Common myeloid progenitor, CD34-positive (primary cell): ENCODE results near the gene NTM.

Experiments used
- CTCF ChIA-PET: fragments of 350-600 bp; sonication (Branson Sonifier 250); formaldehyde crosslinking; loops from one replicate; lab custom pipeline; 2021; ENCODE audit warnings: antibody characterized with exemption; lab: Charles Lee
- POLR2A ChIA-PET: fragments of 350-600 bp; sonication (Branson Sonifier 250); formaldehyde crosslinking; loops from one replicate; lab custom pipeline; 2021; ENCODE audit warnings: antibody characterized with exemption; lab: Charles Lee
- DNase-seq, 3 donors: peaks; one replicate each; pipeline versions ENCODE4 v3.0.0 to v3.0.0-alpha.2; 2013
- H3K27ac ChIP-seq, 2 experiments: 1 replicate in 1 of 2; 2 replicates in 1 of 2; pipeline ENCODE4 v1.7.0; 2013; ENCODE audit warnings: inconsistent platforms in 2 of 2, low read length in 2 of 2, mild to moderate bottlenecking in 2 of 2, low read depth in 1 of 2, moderate library complexity in 1 of 2; ENCODE audit not compliant: severe bottlenecking in 2 of 2, insufficient read depth in 1 of 2, poor library complexity in 1 of 2
- H3K27me3 ChIP-seq, 5 experiments: replicated peaks in 2 of 5; 1 replicate in 3 of 5; 2 replicates in 2 of 5; pipeline versions ENCODE4 v1.6.1 to v1.7.0; 2013; ENCODE audit warnings: low read length in 4 of 5, mild to moderate bottlenecking in 2 of 5, moderate library complexity in 2 of 5, inconsistent platforms in 1 of 5; ENCODE audit not compliant: insufficient read depth in 5 of 5, control insufficient read depth in 4 of 5
- H3K36me3 ChIP-seq, 4 experiments: 1 replicate in 2 of 4; 2 replicates in 2 of 4; pipeline versions ENCODE4 v1.6.1 to v1.7.0; 2013; ENCODE audit warnings: low read length in 3 of 4, control low read depth in 1 of 4, mild to moderate bottlenecking in 1 of 4; ENCODE audit not compliant: control insufficient read depth in 4 of 4, insufficient read depth in 4 of 4
- H3K4me1 ChIP-seq, 4 experiments: 1 replicate in 3 of 4; 2 replicates in 1 of 4; pipeline versions ENCODE4 v1.6.1 to v1.7.1; 2013; ENCODE audit warnings: low read length in 3 of 4, mild to moderate bottlenecking in 3 of 4, control low read depth in 1 of 4, inconsistent platforms in 1 of 4, moderate library complexity in 1 of 4; ENCODE audit not compliant: control insufficient read depth in 4 of 4, insufficient read depth in 4 of 4; ENCODE audit errors: control extremely low read depth in 1 of 4
- H3K4me3 ChIP-seq, 7 experiments: 1 replicate in 4 of 7; 2 replicates in 3 of 7; pipeline versions ENCODE4 v1.5.1 to v1.7.0; 2013; ENCODE audit warnings: mild to moderate bottlenecking in 7 of 7, low read length in 6 of 7, moderate library complexity in 6 of 7, inconsistent platforms in 2 of 7, low read depth in 2 of 7, control low read depth in 1 of 7; ENCODE audit not compliant: insufficient read depth in 4 of 7, control insufficient read depth in 1 of 7; ENCODE audit errors: extremely low read depth in 1 of 7
- H3K9me3 ChIP-seq, 5 experiments: 1 replicate in 4 of 5; 2 replicates in 1 of 5; pipeline versions ENCODE4 v1.6.1 to v1.7.1; 2013; ENCODE audit warnings: low read length in 4 of 5, mild to moderate bottlenecking in 2 of 5, inconsistent platforms in 1 of 5, low read depth in 1 of 5, moderate library complexity in 1 of 5; ENCODE audit not compliant: control insufficient read depth in 4 of 5, insufficient read depth in 2 of 5; ENCODE audit errors: control extremely low read depth in 1 of 5
- WGBS: methylation state at CpG from one replicate; pipeline ENCODE4 v1.1.5; 2013; ENCODE audit not compliant: insufficient coverage; 5-methylcytosine and 5-hydroxymethylcytosine counted together

Gene NTM

GRCh38 chr11:131533149-131533548, 162.7 kb downstream of the NTM start:
- DNase-seq, result no peak
- no peaks in the 10 kb centered on the region for H3K9me3 ChIP-seq
- H3K4me3 ChIP-seq, result no peak overlapping the region
- peaks cover 0 to 21% (median 6%) of the 10 kb centered on the region in 5 experiments for H3K27me3 ChIP-seq
- POLR2A ChIA-PET, result no interaction called here
- 50% methylated on average over 6 of the region's 8 CpGs for WGBS
- no peaks in the 10 kb centered on the region for H3K4me1 ChIP-seq
- H3K36me3 ChIP-seq, result no peaks in the 10 kb centered on the region
- no peak overlapping the region for H3K27ac ChIP-seq
- CTCF ChIA-PET, result no interaction called here

- H3K27me3 ChIP-seq, result peaks cover 0 to 26% (median 6%) of the 10 kb centered on the region in 5 experiments
- POLR2A ChIA-PET, result no interaction called here
- no peak for DNase-seq
- H3K36me3 ChIP-seq, result no peaks in the 10 kb centered on the region
- WGBS, result 79% methylated on average over 6 of the region's 6 CpGs
- H3K4me1 ChIP-seq, result no peaks in the 10 kb centered on the region
- no peaks in the 10 kb centered on the region for H3K9me3 ChIP-seq
- H3K4me3 ChIP-seq, result no peak overlapping the region
- CTCF ChIA-PET, result no interaction called here
- no peak overlapping the region for H3K27ac ChIP-seq
Measured at GRCh38 chr11:131533998-131534397, 163.6 kb downstream of the NTM start.

GRCh38 chr11:131534611-131535010, 164.2 kb downstream of the NTM start:
- ChIA-PET POLR2A (no interaction called here), CTCF (no interaction called here)
- Histone ChIP-seq H3K27me3 (peaks cover 0 to 26% (median 6%) of the 10 kb centered on the region in 5 experiments), H3K4me1 (no peaks in the 10 kb centered on the region), H3K9me3 (no peaks in the 10 kb centered on the region), H3K4me3 (no peak overlapping the region), H3K27ac (no peak overlapping the region), H3K36me3 (no peaks in the 10 kb centered on the region)
- DNase-seq, result no peak
- WGBS, result 90% methylated on average over 3 of the region's 5 CpGs

GRCh38 chr11:131536159-131536558, 165.7 kb downstream of the NTM start:
- WGBS, result 100% methylated on average over 1 of the region's 2 CpGs
- no peak for DNase-seq
- Histone ChIP-seq H3K9me3 (peaks cover 0 to 3% (median 0%) of the 10 kb centered on the region in 5 experiments), H3K4me1 (no peaks in the 10 kb centered on the region), H3K27ac (no peak overlapping the region), H3K4me3 (no peak overlapping the region), H3K36me3 (no peaks in the 10 kb centered on the region), H3K27me3 (peaks cover 0 to 23% (median 6%) of the 10 kb centered on the region in 5 experiments)
- POLR2A ChIA-PET, result no interaction called here
- CTCF ChIA-PET, result no interaction called here

- Histone ChIP-seq H3K27me3 (peaks cover 0 to 21% (median 3%) of the 10 kb centered on the region in 5 experiments), H3K36me3 (no peaks in the 10 kb centered on the region), H3K4me1 (no peaks in the 10 kb centered on the region), H3K9me3 (peaks cover 0 to 11% (median 0%) of the 10 kb centered on the region in 5 experiments), H3K27ac (no peak overlapping the region), H3K4me3 (no peak overlapping the region)
- POLR2A ChIA-PET, result no interaction called here
- CTCF ChIA-PET, result no interaction called here
- DNase-seq, result no peak
- 87% methylated on average over 7 of the region's 7 CpGs for whole genome bisulfite sequencing
Measured at GRCh38 chr11:131537196-131537595, 166.8 kb downstream of the NTM start.

GRCh38 chr11:131537748-131538147, 167.3 kb downstream of the NTM start:
- WGBS, result 70% methylated on average over 6 of the region's 6 CpGs
- no peaks in the 10 kb centered on the region for H3K36me3 ChIP-seq

GRCh38 chr11:131538322-131538721, 167.9 kb downstream of the NTM start:
- 87% methylated on average over 6 of the region's 6 CpGs for WGBS

More at GRCh38 chr11:131537748-131538147, 167.3 kb downstream of the NTM start:
- ChIA-PET POLR2A (no interaction called here), CTCF (no interaction called here)
- no peak overlapping the region for H3K4me3 ChIP-seq
- peaks cover 0 to 17% (median 2%) of the 10 kb centered on the region in 5 experiments for H3K27me3 ChIP-seq
- no peak for DNase-seq
- H3K9me3 ChIP-seq, result peaks cover 0 to 11% (median 0%) of the 10 kb centered on the region in 5 experiments
- no peak overlapping the region for H3K27ac ChIP-seq
- H3K4me1 ChIP-seq, result no peaks in the 10 kb centered on the region

More at GRCh38 chr11:131538322-131538721, 167.9 kb downstream of the NTM start:
- Histone ChIP-seq H3K4me3 (no peak overlapping the region), H3K27ac (no peak overlapping the region), H3K9me3 (peaks cover 0 to 11% (median 0%) of the 10 kb centered on the region in 5 experiments), H3K36me3 (no peaks in the 10 kb centered on the region), H3K4me1 (no peaks in the 10 kb centered on the region), H3K27me3 (peaks cover 0 to 17% (median 5%) of the 10 kb centered on the region in 5 experiments)
- no peak for DNase-seq
- ChIA-PET CTCF (no interaction called here), POLR2A (interaction anchor here (0.6 kb wide), 1 partner anchor 1708 kb away, joined by 5 read pairs; no protein-coding TSS in a partner anchor)
